H1 (cell line): Measurements from ENCODE around the gene CALM1. TPM values are rescaled to one million over a fixed set of nuclear protein-coding genes. Genes with fewer than 3 reads are reported as not detected.

ENCODE experiments used
- BACH1 ChIP-seq: IDR thresholded peaks from 2 replicates; pipeline ENCODE4 v1.6.1; 2012; ENCODE audit warnings: low read length, improper control_type of control experiment
- CHD1 ChIP-seq: IDR thresholded peaks from 2 replicates; pipeline ENCODE4 v1.6.1; 2012; ENCODE audit warnings: low read depth, low read length, improper control_type of control experiment
- CHD7 ChIP-seq: fragments of 300-600 bp; sonication (generic); IDR thresholded peaks from 2 replicates; pipeline ENCODE4 v1.7.1; 2012; ENCODE audit warnings: low read length, moderate library complexity, mild to moderate bottlenecking, inconsistent platforms; ENCODE audit not compliant: insufficient replicate concordance
- POLR2AphosphoS5 ChIP-seq: IDR thresholded peaks from 2 replicates; pipeline ENCODE4 v1.6.1; 2011; ENCODE audit warnings: low read depth, low read length
- RBBP5 ChIP-seq: IDR thresholded peaks from 2 replicates; pipeline ENCODE4 v1.7.1; 2012; ENCODE audit warnings: low read depth, mild to moderate bottlenecking, inconsistent platforms, low read length, moderate library complexity, borderline replicate concordance
- polyA plus RNA-seq, 7 experiments: library from polyadenylated mRNA; depleted of rRNA in 3 of 7; stranded (reverse) in 5 of 7; unstranded in 2 of 7; fragments of >200 nt in 5 of 7; fragments of 200-250 nt in 2 of 7; gene quantifications; 1 replicate in 5 of 7; 2 replicates in 1 of 7; 4 replicates in 1 of 7; pipeline versions ENCODE4 v1.2.1 to v1.2.3, GENCODE V29; 2011 to 2013; ENCODE audit warnings: missing spikeins in 2 of 7, mixed read lengths in 2 of 7
- total RNA-seq: library from RNA; stranded (reverse); fragmentation: NEBNext Ultra II Directional; extraction: Animal tissue kit (Norgen Biotek cat#: 25700); gene quantifications from 2 replicates; pipeline ENCODE4 v1.2.1, GENCODE V29; 2021

Gene CALM1
- total and polyA plus RNA-seq, 2 of the 8 experiments (the other 6 are each of a cell fraction or from before 2014, with no cell fraction given) = 285 to 422 TPM

DNA sequence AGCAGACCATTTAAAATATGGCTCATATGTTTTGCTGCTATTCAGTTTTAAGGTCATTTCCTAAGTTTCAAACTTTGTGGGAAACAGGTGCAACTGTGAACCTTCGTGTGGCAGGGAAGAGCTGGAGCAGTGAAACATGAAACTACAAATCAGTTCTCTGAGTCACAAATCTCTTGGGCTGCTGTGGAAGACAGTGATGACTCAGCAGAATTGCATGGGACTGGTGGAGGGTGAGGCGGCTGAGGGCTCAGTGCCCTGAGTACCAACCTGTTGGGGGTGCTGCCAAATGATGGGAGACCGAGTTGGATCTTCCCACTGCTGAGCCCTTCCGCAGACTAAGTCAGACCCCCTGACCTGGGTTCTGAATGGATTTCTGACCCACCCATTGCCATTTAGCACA lies 8.4 kb upstream of the CALM1 start (continued):
- TF ChIP-seq POLR2AphosphoS5 (no peak), CHD7 (no peak), CHD1 (no peak), BACH1 (peak; percentile 99), RBBP5 (no peak)
